Keratinocyte (primary cell): Measurements from ENCODE around the gene CYP27B1. TPM values are rescaled to one million over a fixed set of nuclear protein-coding genes. Genes with fewer than 3 reads are reported as not detected.

Experiments
- DNase-seq: peaks from one replicate; pipeline ENCODE4 v3.0.0-alpha.2; 2011; ENCODE audit warnings: low read depth, missing footprints, low spot score
- FAIRE-seq: peaks from 2 replicates; lab custom pipeline; 2011; peaks lifted over from hg19 to GRCh38; lab: Jason Lieb, UNC
- H2AFZ ChIP-seq: 2 replicates; pipeline ENCODE4 v1.6.0; 2012; ENCODE audit warnings: low read length, control low read depth, inconsistent platforms; ENCODE audit not compliant: control insufficient read depth
- H3K27ac ChIP-seq: 2 replicates; pipeline ENCODE4 v1.5.1; 2011; ENCODE audit warnings: low read length; ENCODE audit not compliant: control insufficient read depth, insufficient read depth
- H3K27me3 ChIP-seq: 3 replicates; pipeline ENCODE4 v1.6.0; 2011; ENCODE audit warnings: low read length; ENCODE audit not compliant: control insufficient read depth, insufficient read depth; ENCODE audit errors: extremely low read depth
- H3K36me3 ChIP-seq, 2 experiments: 2 replicates in 1 of 2; 3 replicates in 1 of 2; pipeline ENCODE4 v1.5.1; 2011; ENCODE audit warnings: low read length in 2 of 2, mild to moderate bottlenecking in 1 of 2; ENCODE audit not compliant: control insufficient read depth in 2 of 2, insufficient read depth in 2 of 2; ENCODE audit errors: extremely low read depth in 1 of 2
- H3K4me1 ChIP-seq: 3 replicates; pipeline ENCODE4 v1.5.1; 2011; ENCODE audit warnings: low read length; ENCODE audit not compliant: control insufficient read depth, insufficient read depth; ENCODE audit errors: extremely low read depth
- H3K4me2 ChIP-seq: 3 replicates; pipeline ENCODE4 v1.6.0; 2011; ENCODE audit warnings: low read depth, low read length; ENCODE audit not compliant: control insufficient read depth, insufficient read depth; ENCODE audit errors: extremely low read depth
- H3K4me3 ChIP-seq, 3 experiments: fragments of 200-600 bp in 1 of 3; sonication (generic) in 1 of 3; 2 replicates in 2 of 3; 3 replicates in 1 of 3; pipeline ENCODE4 v1.5.1; 2011 to 2016; ENCODE audit warnings: low read length in 3 of 3, mild to moderate bottlenecking in 3 of 3, control low read depth in 2 of 3, inconsistent platforms in 1 of 3, low read depth in 1 of 3, mixed read lengths in 1 of 3, mixed run types in 1 of 3, moderate library complexity in 1 of 3; ENCODE audit not compliant: control insufficient read depth in 2 of 3, insufficient read depth in 2 of 3; ENCODE audit errors: extremely low read depth in 1 of 3
- H3K79me2 ChIP-seq: 2 replicates; pipeline ENCODE4 v1.6.0; 2012; ENCODE audit warnings: low read length; ENCODE audit not compliant: control insufficient read depth, insufficient read depth
- H3K9ac ChIP-seq: 3 replicates; pipeline ENCODE4 v1.6.0; 2011; ENCODE audit warnings: low read length; ENCODE audit not compliant: control insufficient read depth, insufficient read depth; ENCODE audit errors: extremely low read depth
- H3K9me1 ChIP-seq: 3 replicates; pipeline ENCODE4 v1.6.0; 2011; ENCODE audit warnings: low read length; ENCODE audit not compliant: control insufficient read depth, insufficient read depth; ENCODE audit errors: extremely low read depth
- H3K9me3 ChIP-seq: 2 replicates; pipeline ENCODE4 v1.5.1; 2012; ENCODE audit warnings: low read depth, low read length; ENCODE audit not compliant: control insufficient read depth
- H4K20me1 ChIP-seq: 3 replicates; pipeline ENCODE4 v1.6.0; 2011; ENCODE audit warnings: low read length; ENCODE audit not compliant: control insufficient read depth, insufficient read depth; ENCODE audit errors: extremely low read depth
- CTCF ChIP-seq, 3 experiments: IDR thresholded peaks in 1 of 3; conservative IDR thresholded peaks in 1 of 3; optimal IDR thresholded peaks in 1 of 3; 2 replicates in 2 of 3; 3 replicates in 1 of 3; pipeline versions ENCODE3 to v1.5.1; 2011; ENCODE audit warnings: low read length in 3 of 3, mild to moderate bottlenecking in 3 of 3, moderate library complexity in 2 of 3, control low read depth in 1 of 3, inconsistent platforms in 1 of 3; ENCODE audit not compliant: insufficient read depth in 2 of 3; ENCODE audit errors: extremely low read depth in 1 of 3
- EZH2 ChIP-seq: IDR thresholded peaks from one replicate; pipeline ENCODE4 v1.6.1; 2012; ENCODE audit warnings: inconsistent platforms, mild to moderate bottlenecking, low read length, moderate library complexity
- dilution Hi-C: fragments of 300-500 bp; cut with MboI; formaldehyde crosslinking; loops from one replicate; pipeline ENCODE4 v1.7.0; 2020; ENCODE audit warnings: low sequenced_read_pairs; ENCODE audit not compliant: extremely low pct_ligation_motif_present
- polyA plus RNA-seq, 5 experiments: library from polyadenylated mRNA; depleted of rRNA in 3 of 5; stranded (reverse) in 3 of 5; stranded (forward) in 1 of 5; unstranded in 1 of 5; fragments of >200 nt; gene quantifications; 1 replicate in 1 of 5; 2 replicates in 3 of 5; 3 replicates in 1 of 5; pipeline versions ENCODE4 v1.2.1 to v1.2.3, GENCODE V29; 2011 to 2012; ENCODE audit warnings: missing spikeins in 2 of 5, low read depth in 1 of 5, low replicate concordance in 1 of 5

The CYP27B1 gene
- polyA plus RNA-seq, 1 donor (not counting 4 experiments of a cell fraction or from before 2014, with no cell fraction given): 33.6 TPM

- Histone ChIP-seq H4K20me1 (no peaks in the 10 kb centered on the region), H3K27ac (no peak overlapping the region), H3K4me2 (no peak overlapping the region), H3K79me2 (peaks cover 13% of the 10 kb centered on the region), H3K9ac (no peak overlapping the region), H2AFZ (no peak overlapping the region), H3K9me1 (no peaks in the 10 kb centered on the region), H3K36me3 (peaks cover 0 to 1% of the 10 kb centered on the region in 2 experiments), H3K4me3 (no peak overlapping the region), H3K27me3 (peaks cover 32% of the 10 kb centered on the region), H3K4me1 (peaks cover 16% of the 10 kb centered on the region), H3K9me3 (no peaks in the 10 kb centered on the region)
- no peak for FAIRE-seq
- no peak for TF ChIP-seq EZH2
- peak; percentile 26 to 51 (median 44) for TF ChIP-seq CTCF (optimal IDR thresholded peaks at IDR 0.05 in 1 of 3, IDR thresholded peaks at IDR 0.05 in 1 of 3, conservative IDR thresholded peaks at IDR 0.05 in 1 of 3; ENCODE audit: extremely low read depth in 1 of 3, insufficient read depth in 2 of 3, low read length in 3 of 3)
- dilution Hi-C loops: loop anchor here (25.0 kb wide), 1 partner anchor 155 kb away; the partner anchor contains the start of gene PIP4K2C
- DNase-seq: no peak
Observed at GRCh38 chr12:57741844-57742738, 24.8 kb downstream of the CYP27B1 start.

GRCh38 chr12:57741413-57741789, 25.5 kb downstream of the CYP27B1 start:
- dilution Hi-C loops: loop anchor here (25.0 kb wide), 1 partner anchor 154 kb away; the partner anchor contains the start of gene PIP4K2C
- Histone ChIP-seq H3K9me1 (no peaks in the 10 kb centered on the region), H3K36me3 (no peaks in the 10 kb centered on the region), H3K9ac (no peak overlapping the region), H3K4me3 (no peak overlapping the region), H2AFZ (no peak overlapping the region), H3K4me2 (no peak overlapping the region), H3K4me1 (peaks cover 19% of the 10 kb centered on the region), H4K20me1 (no peaks in the 10 kb centered on the region), H3K79me2 (peaks cover 13% of the 10 kb centered on the region), H3K27ac (no peak overlapping the region), H3K9me3 (no peaks in the 10 kb centered on the region), H3K27me3 (peaks cover 39% of the 10 kb centered on the region)
- TF ChIP-seq EZH2: no peak
- no peak for TF ChIP-seq CTCF (optimal IDR thresholded peaks at IDR 0.05 in 1 of 3, IDR thresholded peaks at IDR 0.05 in 1 of 3, conservative IDR thresholded peaks at IDR 0.05 in 1 of 3; ENCODE audit: extremely low read depth in 1 of 3, insufficient read depth in 2 of 3, low read length in 3 of 3)
- DNase-seq (no peak), FAIRE-seq (no peak)
